IMR-90 (cell line): Measurements from ENCODE around the gene CHRNA1.

Source experiments
- BHLHE40 ChIP-seq: fragments of 150-350 bp; IDR thresholded peaks from 2 replicates; pipeline ENCODE4 v1.6.1; 2016; ENCODE audit warnings: mild to moderate bottlenecking, low read depth, low read length
- CHD1 ChIP-seq: IDR thresholded peaks from 2 replicates; pipeline ENCODE4 v1.6.1; 2012; ENCODE audit warnings: low read depth, low read length, improper control_type of control experiment
- MAFK ChIP-seq: IDR thresholded peaks from 2 replicates; pipeline ENCODE4 v1.6.1; 2012; ENCODE audit warnings: low read depth, low read length, improper control_type of control experiment
- MXI1 ChIP-seq: IDR thresholded peaks from 2 replicates; pipeline ENCODE4 v1.6.1; 2012; ENCODE audit warnings: low read depth, mild to moderate bottlenecking, low read length, moderate library complexity, borderline replicate concordance
- NFE2L2 ChIP-seq: fragments of 150-350 bp; IDR thresholded peaks from 2 replicates; pipeline ENCODE4 v1.6.1; 2016; ENCODE audit warnings: low read depth, mild to moderate bottlenecking, low read length
- POLR2A ChIP-seq: IDR thresholded peaks from 2 replicates; pipeline ENCODE4 v1.6.1; 2012; ENCODE audit warnings: mild to moderate bottlenecking, low read depth, low read length
- RCOR1 ChIP-seq: IDR thresholded peaks from 2 replicates; pipeline ENCODE4 v1.6.1; 2012; ENCODE audit warnings: mild to moderate bottlenecking, low read length, improper control_type of control experiment; ENCODE audit not compliant: insufficient replicate concordance
- SMC3 ChIP-seq: fragments of 150-350 bp; IDR thresholded peaks from 2 replicates; pipeline ENCODE4 v1.6.1; 2016; ENCODE audit warnings: low read depth, mild to moderate bottlenecking, antibody characterized with exemption, low read length, moderate library complexity
- TF ChIP-seq, protein P1 (sequence below): conservative IDR thresholded peaks from 2 replicates; pipeline ENCODE4 v1.5.1; 2012; ENCODE audit warnings: mild to moderate bottlenecking, low read depth, low read length, improper control_type of control experiment

DNA sequence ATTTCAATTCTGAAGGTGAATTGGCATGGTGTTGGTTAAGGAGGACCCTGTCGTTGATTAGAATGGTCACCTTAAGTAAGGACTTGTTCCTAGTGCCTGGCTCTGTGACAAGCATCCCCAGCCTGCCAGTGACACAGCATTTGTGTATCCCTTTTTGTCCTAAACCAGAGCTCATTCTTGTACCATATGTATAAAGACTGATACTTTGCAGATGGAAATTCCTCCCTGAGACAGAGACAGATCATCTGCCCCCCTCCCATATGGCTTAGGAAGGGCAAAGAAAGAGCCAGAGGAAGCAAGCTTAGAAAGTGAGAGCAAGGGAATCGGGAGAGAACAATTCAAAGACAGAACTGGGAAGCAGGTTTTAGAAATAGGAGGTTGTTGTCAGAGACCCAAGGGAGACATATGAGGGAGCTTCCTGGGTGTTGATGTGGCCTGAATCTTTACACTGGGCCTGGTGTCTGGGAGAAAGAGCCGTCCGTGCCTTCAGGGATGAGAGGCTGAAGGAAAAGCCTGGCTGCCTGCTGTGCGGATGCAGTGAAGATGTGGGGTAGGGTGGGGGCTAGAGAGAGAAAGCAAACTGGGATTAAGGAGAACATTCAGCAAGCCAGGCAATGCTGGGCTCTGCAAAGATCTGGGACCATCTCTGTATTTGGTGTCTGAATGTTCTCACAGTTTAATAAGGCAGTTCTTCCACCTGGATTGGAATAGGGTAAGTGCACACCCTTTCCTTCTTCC, 13.2 kb upstream of the CHRNA1 start:
- TF ChIP-seq RCOR1, result no peak
- no peak for TF ChIP-seq MXI1
- TF ChIP-seq, protein P1, sequence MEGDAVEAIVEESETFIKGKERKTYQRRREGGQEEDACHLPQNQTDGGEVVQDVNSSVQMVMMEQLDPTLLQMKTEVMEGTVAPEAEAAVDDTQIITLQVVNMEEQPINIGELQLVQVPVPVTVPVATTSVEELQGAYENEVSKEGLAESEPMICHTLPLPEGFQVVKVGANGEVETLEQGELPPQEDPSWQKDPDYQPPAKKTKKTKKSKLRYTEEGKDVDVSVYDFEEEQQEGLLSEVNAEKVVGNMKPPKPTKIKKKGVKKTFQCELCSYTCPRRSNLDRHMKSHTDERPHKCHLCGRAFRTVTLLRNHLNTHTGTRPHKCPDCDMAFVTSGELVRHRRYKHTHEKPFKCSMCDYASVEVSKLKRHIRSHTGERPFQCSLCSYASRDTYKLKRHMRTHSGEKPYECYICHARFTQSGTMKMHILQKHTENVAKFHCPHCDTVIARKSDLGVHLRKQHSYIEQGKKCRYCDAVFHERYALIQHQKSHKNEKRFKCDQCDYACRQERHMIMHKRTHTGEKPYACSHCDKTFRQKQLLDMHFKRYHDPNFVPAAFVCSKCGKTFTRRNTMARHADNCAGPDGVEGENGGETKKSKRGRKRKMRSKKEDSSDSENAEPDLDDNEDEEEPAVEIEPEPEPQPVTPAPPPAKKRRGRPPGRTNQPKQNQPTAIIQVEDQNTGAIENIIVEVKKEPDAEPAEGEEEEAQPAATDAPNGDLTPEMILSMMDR, result no peak
- TF ChIP-seq CHD1, result no peak
- TF ChIP-seq POLR2A, result no peak
- no peak for TF ChIP-seq NFE2L2
- no peak for TF ChIP-seq SMC3
- TF ChIP-seq MAFK, result no peak
- no peak for TF ChIP-seq BHLHE40
